Bone marrow (tissue), 2 donors: Measurements from ENCODE around the gene KCNQ1.

Experiments used
- DNase-seq, 2 donors: peaks; one replicate each; lab custom pipeline; 2025; lab: John Stamatoyannopoulos, UW

KCNQ1 gene

GRCh38 chr11:2716376-2717095 is 271.7 kb downstream of the KCNQ1 start:
- DNase-seq: no peak

DNA sequence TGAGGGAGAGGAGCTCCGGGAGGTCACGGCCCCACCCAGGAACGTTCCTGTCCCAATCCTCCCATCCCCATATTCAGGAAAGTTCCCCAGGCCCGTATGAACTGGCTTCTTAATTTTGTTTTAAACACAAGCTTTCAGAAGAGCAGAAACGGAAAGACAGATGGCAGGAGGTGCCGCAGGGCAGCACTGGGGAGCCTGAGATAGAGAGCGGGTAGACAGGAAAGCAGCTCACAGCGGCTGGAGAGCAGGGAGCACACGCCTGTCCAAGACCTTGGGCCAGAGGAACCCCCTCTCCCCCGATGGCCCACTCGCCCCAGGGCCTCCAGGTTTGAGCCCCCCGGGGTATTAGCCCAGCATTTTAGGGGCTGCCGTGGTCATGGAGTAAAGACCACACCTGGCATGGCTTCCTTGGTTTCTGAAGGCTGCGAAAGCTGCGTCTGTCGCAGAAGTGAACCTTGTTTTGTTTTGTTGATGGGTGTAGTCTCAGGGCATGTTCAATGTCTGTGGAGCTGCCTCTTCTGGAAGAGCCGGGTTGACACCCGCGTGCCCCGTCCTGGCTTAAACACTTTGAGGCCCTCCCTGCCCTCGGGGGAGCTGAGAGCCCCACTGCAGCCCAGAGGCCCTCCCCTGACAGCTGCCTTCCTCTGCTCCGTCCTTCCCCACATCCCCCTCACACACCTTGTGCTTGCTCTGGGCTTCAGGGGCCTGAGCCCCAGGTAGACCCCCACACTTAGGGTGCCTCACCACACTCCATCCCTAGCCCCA is 272.9 kb downstream of the KCNQ1 start:
- no peak for DNase-seq

DNA sequence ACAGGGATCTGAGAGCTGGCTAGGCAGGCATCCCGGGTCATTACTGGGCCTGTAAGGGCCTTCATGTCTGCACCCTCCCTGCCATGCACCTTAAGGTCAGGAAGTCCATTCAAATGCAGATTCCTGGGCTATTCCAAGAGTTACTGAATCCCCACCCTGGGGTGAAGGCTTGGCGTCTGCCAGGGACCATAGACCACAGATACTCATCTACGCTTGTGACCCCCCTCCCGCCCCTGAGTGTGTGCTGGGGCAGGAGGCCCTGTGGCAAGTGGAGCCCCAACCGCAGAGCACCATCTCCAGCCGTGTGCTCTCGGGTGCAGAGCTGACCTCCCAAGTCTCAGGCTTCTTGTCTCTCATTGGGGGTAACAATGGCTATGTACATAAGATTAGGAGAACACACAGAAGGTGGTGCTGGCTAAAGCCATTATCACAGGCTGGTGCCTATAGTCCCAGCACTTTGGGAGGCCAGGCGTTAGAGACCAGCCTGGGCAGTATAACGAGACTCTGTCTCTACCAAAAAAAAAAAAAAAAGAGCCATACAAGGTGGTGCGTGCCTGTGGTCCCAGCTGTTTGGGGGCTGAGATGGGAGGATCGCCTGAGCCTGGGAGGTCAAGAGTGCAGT is 274.1 kb downstream of the KCNQ1 start:
- no peak for DNase-seq

DNA sequence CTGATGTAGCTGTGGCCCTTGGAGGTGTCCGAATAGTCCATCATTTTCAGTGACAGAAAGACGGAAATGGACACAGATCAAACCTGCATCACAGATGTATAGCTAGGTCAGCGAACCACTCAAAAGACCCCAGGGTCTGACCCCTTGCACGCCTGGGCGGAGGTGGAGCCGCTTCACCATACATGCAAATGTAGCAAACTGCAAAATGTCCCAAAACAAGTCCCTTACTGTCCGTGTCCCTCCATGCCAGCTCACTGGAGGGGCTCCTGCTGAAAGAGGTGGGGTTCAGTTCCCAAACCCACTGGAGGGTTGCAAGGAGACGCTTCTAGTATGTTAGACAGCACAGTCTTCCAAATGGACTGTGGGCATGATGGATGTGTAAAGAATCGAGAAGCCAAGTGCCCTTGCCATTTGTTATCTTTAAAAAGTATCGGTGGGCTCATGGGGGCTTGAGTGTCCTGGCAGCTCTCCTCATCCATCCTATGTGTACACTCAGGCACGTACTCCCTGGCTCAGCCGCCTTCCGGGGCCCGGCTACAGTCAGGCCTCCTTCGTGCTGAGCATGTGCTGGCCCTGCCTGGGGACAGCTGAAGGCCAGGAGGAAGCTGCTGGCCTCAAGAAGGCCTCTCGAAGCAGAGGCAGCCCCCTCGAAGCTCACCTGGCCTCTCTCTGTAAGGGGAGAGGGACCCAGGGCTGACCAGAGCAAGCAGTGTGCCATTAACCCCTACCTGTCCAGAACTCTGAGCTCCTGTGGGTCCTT is 275.2 kb downstream of the KCNQ1 start:
- DNase-seq: no peak

DNA sequence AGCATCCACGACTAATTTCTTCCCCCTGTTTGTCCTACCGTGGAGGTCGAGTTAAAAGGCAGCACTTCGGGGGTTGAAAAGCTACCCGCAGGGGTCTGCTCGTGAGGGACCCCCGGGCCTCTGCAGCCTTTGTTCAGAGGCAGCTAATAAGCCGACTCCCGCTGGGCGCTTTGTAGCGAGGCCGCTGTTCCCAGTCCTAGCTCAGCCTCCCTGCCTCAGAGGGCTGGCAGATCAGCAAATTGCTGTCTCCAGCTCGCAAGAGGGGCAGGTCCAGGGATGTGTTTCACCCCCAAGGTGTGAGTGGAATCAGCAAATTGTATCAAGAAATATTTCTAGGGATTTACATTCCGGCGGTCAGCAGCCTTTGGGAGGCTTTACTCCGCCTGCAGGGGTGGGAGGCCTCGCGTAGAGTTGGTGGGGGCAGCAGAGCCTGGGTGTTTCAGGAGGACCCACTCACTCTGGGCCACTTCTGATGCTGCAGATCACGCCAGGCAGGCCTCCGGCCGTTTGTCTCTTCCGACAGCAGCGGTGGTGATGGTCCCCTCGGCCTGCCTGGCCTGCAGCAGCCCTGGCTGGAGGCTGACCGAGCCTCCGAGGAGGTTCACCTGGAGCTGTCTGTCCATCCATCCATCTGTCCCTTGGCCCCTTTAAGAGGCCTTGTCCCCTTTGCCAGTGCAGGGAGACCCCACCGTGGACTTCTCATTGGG is 276.6 kb downstream of the KCNQ1 start:
- DNase-seq: no peak

DNA sequence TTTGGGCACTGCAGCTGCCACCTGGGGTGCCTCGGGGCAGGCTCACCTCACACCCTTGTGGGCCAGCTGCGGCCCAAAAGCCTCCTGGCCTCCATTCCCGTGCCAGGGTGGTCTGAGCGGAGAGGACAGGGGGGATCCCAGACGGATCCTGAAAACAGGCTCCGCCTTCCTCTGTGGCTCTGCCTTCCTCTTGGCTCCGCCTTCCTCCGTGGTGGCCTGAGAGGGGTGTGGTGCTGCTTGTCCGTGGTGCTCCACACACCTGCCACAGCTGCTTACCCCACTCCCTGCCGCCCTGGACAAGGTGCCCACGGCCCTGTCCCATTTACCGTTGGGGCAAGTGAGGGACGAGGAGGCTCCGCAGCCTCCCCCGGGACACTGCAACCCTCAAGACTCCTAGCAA is 278.1 kb downstream of the KCNQ1 start:
- no peak for DNase-seq

- no peak for DNase-seq
Observed at GRCh38 chr11:2724104-2724503, 279.3 kb downstream of the KCNQ1 start.

GRCh38 chr11:2724653-2725367 is 280.0 kb downstream of the KCNQ1 start:
- DNase-seq: no peak

DNA sequence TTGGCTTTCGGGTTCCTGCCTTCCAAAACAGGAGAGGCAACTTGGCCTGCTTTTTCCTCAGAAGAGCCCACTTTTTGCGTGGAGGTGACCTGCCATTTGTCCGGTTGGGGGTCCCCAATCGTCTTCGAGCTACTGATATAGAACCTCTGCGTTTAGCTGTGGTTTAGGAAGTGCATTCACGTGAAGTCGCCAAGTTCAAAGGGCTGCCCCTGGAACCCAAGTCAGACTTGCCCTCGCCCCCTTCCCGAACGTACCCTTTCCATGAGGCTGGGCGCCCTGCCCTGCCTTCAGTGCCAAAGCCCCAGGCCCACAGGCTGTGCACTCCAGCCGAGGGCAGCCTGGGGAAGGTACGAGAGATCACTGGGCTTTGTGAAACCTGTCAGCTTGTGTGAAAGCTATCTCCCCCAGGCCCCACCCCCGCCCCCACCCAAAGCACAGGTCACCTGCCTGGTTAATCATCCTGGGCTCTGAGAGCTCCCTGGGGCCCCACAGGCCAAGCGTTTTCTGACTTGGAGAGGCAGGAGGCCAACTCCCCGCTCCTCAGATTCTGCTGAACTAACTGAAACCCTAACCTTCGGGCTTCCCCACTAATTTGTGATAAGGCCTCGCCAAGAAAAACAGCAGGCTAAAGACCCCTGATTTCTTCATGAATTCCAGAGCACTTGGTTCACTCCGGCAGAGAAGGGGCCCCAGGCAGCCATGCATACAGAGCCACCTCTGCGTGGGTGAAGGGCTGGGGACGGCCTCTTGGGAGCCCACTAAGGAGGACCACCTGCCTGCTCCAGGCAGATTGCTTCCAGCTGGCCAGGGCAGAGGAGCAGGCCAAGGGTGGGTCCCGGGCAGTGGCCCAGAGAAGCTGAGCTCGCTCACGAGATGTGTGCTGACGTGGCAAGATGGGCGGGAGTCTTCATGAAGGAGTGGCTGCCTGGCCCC is 280.8 kb downstream of the KCNQ1 start:
- DNase-seq: no peak

- no peak for DNase-seq
Observed at GRCh38 chr11:2726964-2727363, 282.2 kb downstream of the KCNQ1 start.

- no peak for DNase-seq
Observed at GRCh38 chr11:2728128-2728662, 283.4 kb downstream of the KCNQ1 start.

- DNase-seq: no peak
Observed at GRCh38 chr11:2728663-2729332, 284.0 kb downstream of the KCNQ1 start.

- DNase-seq: no peak
Observed at GRCh38 chr11:2729841-2730240, 285.0 kb downstream of the KCNQ1 start.

DNA sequence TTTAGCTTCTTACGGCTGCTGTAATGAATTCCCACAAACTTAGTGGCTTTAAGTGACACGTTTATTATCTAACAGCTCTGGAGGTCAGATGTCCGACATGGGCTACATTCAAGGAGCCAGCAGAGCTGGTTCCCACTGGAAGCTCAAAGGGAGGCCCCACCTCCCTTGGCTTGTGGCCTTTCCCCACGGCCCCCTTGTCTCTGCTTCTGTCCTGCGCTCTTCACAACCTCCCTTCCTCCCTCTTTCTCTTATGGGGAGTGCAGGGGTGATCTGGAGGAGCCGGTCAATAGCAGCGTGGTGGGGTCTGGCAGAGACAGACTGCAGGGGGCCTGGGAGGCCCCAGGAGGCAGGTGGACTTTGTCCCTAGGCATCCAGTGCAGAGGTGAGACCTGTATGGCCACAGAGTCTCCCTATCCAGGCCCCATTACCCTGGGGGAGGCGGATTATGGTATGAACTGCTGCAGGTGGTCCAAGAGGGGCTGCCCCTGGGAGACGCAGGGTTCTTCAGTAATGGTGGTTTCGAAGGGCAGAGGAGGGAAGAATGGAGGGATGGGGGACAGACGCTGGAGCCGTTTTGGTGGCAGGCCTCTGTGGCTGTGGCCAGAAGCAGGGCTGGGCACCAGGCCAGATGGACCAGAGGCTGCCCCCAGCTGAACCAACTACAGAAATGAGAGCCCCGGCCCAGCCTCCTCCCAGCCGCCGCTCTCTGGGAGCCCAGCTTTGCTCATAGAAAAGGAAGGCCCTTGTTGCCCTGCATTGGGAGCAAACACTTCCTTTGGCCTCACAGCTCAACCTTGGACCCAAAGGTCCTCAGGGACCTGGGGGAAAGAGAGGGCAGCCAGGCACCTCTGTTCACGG is 285.7 kb downstream of the KCNQ1 start:
- DNase-seq: no peak

DNA sequence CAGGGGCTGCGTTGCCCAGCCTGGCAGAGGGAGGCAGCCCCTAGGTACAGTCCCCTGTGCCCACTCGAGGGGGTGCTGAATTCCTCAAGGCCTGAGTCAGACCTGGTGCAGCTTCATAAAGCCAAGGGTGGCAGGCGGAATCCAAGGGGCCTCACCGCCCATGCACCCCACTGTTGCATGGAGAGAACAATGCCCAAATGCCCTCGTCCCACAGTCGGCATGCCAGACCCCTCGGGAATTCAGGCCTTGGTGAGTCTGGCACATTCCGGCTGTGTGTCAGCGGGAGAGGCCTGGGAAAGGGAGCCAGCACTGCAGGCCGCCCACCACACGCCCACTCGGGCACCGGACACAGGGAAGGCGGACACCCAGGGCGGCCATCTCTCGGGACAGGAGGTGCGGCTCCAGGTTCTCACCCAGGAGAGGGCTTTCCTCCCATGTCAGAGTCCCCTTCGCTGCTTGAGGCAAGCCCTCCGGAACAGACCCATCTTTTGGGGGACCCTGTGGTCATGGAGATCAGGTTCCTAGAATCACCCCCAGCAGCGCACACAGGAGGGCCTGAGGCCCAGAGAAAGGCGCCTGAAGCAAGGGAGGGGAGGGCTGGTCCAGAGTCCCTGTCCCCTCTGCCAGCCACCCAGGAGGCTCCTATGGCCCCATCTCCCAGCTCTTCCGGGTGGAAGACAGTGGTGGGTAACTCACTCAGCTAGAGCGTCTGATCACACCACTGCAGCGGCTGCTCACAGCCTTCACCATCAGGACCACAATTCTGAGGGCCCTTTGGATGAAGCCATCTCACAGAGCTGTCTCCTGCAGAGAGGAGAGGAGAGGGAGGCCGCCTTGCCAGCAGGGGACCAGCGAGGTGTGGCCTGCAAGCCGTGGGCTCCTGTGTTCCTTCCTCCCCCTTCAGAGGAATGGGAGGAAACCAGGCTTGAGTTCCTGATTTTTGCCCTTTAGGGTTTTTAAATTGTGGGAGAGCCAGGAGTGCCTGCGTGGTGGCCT is 286.6 kb downstream of the KCNQ1 start:
- DNase-seq: no peak

GRCh38 chr11:2732261-2732939 is 287.6 kb downstream of the KCNQ1 start:
- no peak for DNase-seq
